Endothelial cell of hepatic sinusoid (primary cell): Measurements from ENCODE around the gene RASAL3.

ENCODE experiments used
- in situ Hi-C: cut with HindIII; loops from 2 replicates; pipeline ENCODE4 v1.10.0; 2017; ENCODE audit warnings: low sequenced_read_pairs

Gene RASAL3

GRCh38 chr19:15436012-15436825, 28.1 kb downstream of the RASAL3 start:
- in situ Hi-C loops, result no loop called here

GRCh38 chr19:15433519-15434069, 30.8 kb downstream of the RASAL3 start:
- in situ Hi-C loops, result no loop called here

- in situ Hi-C loops, result no loop called here
Measured at GRCh38 chr19:15432629-15433518, 31.5 kb downstream of the RASAL3 start.

GRCh38 chr19:15432018-15432494, 32.3 kb downstream of the RASAL3 start:
- in situ Hi-C loops, result no loop called here

- in situ Hi-C loops, result no loop called here
Measured at GRCh38 chr19:15431396-15432017, 32.8 kb downstream of the RASAL3 start.

DNA sequence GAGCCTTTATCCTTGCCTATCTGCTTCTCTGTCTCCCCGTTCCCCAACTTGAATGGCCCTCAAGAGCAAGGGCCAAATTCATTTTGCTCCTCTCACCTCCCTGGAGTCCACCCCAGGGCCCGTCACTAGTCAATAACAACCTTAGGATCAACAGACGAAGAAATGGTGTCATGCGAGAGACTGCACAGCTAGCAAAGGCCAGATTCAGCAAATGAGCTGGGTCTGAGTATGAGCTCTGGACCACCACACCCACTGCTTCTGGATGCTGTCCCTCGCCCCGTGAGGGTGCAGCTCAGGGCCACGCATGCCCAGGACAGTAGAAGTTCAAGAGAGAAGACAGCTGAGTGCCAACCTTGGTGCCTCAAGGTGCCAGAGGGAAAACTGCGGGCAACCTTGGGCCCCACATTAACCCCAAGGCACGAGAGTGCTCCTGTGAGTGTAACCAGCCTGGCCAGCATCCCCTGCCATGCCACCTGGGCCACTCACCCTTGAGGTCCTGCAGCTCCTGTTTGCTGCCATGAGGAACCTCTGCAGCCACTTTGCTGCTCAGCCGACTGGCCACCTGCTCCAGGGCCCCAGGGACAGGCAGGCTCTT, 33.7 kb downstream of the RASAL3 start:
- in situ Hi-C loops, result no loop called here

- in situ Hi-C loops, result no loop called here
Measured at GRCh38 chr19:15429825-15430467, 34.4 kb downstream of the RASAL3 start.

DNA sequence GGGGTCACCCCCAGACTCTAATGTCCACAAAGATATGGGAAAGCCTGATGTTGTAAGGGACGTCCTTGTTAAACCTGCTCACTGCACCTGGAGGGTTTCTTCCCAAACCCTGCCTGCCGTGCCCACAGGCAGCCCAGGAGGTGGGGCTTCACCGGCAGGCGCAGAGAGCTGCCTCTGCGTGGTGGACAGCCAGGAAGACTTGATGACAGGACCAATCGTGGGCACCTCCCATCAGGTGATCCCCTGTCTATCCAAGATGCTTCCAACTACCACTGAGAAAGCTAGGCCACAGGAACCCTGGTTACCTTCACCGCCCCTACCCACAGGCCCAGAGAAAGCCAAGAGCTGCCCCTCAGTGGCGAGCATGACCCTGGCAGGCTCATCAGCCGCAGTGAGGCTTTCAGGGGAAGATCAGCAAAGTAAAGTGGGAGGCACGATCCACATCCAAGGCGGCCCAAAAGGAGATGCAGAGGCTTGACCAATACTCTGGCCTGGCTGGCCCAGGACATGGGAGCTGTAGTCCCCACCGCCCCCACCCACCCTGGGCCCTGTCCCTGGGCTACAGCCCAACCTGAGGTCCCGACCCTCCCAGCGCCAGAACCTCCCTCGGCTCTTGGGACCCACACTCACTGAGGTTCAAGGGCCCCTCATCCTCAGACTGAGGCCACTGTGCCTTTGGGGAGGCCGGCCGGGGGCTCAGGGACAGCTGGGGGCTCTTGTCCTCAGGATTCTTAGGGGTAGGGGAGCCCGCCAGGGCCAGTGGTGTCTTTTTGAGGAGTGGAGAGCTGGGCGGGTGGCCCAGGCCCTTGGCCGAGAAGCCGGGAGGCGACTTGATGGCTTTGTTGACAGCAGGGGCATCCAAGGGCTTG, 35.2 kb downstream of the RASAL3 start:
- in situ Hi-C loops, result no loop called here

DNA sequence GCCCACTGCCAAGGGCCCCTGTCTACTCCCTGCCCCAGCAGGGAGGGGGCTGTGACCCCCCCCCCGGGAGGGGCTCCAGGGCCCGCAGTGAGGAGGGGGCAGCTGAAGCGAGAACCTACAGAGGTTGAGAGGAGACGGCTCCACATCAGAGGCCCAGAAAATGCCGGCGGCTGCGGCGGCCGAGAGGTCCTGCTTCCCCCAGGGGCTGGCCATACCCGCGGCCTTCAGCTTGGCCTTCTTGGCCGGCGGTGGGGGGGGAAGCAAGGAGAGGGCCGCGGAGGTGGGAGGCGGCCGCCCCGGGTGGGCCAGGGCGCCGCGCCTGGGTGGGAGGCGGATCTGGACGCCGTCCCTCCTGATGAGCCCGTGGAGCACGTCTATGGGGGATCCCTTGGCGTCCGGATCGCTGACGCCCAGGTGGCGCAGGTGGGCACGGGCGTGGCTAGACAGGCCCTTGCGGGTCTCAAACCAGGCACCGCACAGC, 36.3 kb downstream of the RASAL3 start:
- in situ Hi-C loops, result no loop called here

- in situ Hi-C loops, result no loop called here
Measured at GRCh38 chr19:15427350-15427700, 37.0 kb downstream of the RASAL3 start.

DNA sequence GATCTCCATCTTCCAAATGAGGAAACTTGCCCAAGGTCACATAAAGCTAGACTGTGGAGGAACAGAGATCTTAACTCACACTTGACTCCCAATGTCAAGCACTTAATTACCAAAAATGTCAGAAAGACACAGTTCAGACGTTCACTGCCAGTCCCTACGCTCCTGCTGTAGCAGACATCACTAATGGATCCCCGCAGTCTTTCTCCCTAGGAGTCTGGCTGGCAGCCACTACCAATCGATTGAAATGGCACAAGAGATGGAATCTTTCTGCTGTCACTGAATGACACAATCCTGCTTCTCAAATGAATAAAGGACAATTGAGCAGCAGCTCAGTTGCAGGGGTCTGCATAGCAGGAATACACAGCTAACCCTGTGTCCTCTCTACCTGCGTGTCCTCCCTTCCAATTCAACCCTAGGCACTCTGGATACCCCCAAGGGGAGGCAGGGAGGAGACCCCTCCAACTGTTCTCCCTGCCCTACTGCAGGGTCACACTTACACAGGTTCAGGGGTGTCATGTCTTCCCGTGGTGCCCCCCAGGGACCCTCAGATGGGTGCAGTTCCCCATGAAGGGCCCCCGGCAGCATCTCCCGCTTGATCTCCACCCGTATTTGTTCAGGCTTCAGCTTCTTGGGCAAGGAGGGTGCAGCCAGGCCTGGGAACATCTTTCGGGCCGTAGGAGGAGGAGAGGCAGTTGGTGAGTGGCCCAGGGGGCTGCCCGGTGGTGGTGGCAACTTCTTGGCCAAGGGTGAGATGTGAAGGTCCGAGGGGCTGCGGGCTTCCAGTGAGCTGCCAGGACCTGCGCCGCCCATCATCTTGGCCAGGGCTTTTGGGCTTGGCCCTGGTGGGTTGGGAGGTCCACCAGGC, 37.6 kb downstream of the RASAL3 start:
- in situ Hi-C loops, result no loop called here

DNA sequence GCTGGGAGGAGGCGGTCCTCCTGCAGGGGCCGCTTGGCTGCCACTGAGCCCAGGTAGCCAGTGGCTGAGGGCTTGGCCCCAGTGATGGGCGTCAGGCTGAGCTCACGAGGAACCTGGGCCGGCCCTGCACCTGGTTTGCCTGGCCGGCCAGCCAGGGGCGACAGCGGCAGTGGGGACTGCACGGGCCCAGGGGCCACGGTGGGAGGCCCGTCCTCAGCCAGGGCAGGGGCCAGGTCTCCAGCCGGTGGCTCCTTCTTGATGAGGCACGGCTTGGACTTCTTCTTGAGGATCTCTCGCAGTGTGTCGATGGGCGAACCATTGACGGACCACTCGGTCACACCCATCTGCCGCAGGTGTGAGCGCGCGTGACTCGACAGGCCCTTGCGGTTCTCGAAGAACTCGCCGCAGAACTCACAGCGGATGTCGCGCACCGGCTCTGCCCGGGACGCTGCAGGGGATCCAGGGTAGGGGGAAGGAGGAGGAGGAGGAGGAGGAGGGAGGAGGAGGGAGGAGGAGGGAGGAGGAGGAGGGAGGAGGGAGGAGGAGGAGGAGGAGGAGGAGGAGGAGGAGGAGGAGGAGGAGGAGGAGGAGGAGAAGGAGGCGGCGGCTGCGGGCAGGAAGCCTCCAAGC, 38.9 kb downstream of the RASAL3 start:
- in situ Hi-C loops, result no loop called here

GRCh38 chr19:15424692-15425272, 39.6 kb downstream of the RASAL3 start:
- in situ Hi-C loops, result no loop called here

GRCh38 chr19:15424121-15424520, 40.2 kb downstream of the RASAL3 start:
- in situ Hi-C loops, result no loop called here

GRCh38 chr19:15423130-15423529, 41.2 kb downstream of the RASAL3 start:
- in situ Hi-C loops, result no loop called here

- in situ Hi-C loops, result no loop called here
Measured at GRCh38 chr19:15422296-15423075, 41.9 kb downstream of the RASAL3 start.
